ENCODE data around the gene BMP6. TPM values are rescaled to one million over a fixed set of nuclear protein-coding genes. Genes with fewer than 3 reads are reported as not detected.

BMP6 gene
- total RNA-seq, 4 donors from 2014 or later = 1.4 to 16.1 (median 6.0) TPM

DNA sequence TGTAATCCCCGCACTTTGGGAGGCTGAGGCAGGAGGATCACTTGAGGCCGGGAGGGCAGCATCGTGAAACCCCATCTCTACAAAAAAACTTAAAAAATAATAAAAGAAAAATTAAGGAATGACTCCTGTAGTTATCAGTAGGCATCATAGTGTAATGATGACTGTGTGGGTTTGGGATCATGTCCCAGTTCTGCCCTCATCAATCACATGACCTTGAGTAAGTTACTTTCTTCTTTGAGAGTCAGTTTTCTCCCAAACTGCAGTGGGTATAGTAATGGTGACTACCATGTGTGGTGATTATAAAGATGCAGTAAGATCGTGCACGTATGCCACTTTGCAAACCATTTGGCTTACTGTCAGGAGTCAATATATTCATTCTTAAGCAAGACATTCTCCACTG, 95.5 kb downstream of the BMP6 start:
- H3K27me3 ChIP-seq = no peaks in the 10 kb centered on the region
- WGBS, 2 donors (ENCODE audit: low coverage in 1 of 2) = 94 to 95% methylated on average over 3 to 4 of the region's 5 CpGs
- TF ChIP-seq EP300 (IDR thresholded peaks at IDR 0.05) (no peak), POLR2A (IDR thresholded peaks at IDR 0.05) (no peak), POLR2AphosphoS5 (IDR thresholded peaks at IDR 0.05) (no peak)
- TF ChIP-seq, protein P1, sequence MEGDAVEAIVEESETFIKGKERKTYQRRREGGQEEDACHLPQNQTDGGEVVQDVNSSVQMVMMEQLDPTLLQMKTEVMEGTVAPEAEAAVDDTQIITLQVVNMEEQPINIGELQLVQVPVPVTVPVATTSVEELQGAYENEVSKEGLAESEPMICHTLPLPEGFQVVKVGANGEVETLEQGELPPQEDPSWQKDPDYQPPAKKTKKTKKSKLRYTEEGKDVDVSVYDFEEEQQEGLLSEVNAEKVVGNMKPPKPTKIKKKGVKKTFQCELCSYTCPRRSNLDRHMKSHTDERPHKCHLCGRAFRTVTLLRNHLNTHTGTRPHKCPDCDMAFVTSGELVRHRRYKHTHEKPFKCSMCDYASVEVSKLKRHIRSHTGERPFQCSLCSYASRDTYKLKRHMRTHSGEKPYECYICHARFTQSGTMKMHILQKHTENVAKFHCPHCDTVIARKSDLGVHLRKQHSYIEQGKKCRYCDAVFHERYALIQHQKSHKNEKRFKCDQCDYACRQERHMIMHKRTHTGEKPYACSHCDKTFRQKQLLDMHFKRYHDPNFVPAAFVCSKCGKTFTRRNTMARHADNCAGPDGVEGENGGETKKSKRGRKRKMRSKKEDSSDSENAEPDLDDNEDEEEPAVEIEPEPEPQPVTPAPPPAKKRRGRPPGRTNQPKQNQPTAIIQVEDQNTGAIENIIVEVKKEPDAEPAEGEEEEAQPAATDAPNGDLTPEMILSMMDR (IDR thresholded peaks at IDR 0.05) = no peak
- H3K9me3 ChIP-seq = no peaks in the 10 kb centered on the region
- no peak overlapping the region for H3K4me3 ChIP-seq
- no peaks in the 10 kb centered on the region for H3K36me3 ChIP-seq
- no peak overlapping the region for H3K27ac ChIP-seq
- no peak for ATAC-seq
- no peaks in the 10 kb centered on the region for H3K4me1 ChIP-seq

DNA sequence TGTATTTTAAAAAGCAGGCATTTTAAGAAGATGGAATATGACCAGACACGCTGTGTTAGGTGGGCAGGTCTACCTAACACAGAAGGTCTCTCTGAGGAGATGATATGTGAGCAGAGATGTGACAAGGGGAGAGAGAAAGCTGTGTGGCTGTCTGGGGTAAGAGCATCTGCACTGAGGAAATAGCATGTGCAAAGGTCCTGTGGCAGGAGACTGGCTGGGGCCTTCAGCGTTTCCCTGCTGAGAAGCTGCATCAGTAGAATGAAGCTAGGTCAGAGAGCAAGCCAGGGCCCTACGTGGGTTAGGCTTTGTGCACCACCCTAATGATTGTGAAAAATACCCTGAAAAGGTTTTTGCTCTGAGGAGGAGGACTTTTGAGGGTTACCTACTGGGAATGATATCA, 97.7 kb downstream of the BMP6 start:
- TF ChIP-seq, protein P1 (IDR thresholded peaks at IDR 0.05) = no peak
- TF ChIP-seq POLR2A (IDR thresholded peaks at IDR 0.05) = no peak
- TF ChIP-seq POLR2AphosphoS5 (IDR thresholded peaks at IDR 0.05) = no peak
- no peak for TF ChIP-seq EP300 (IDR thresholded peaks at IDR 0.05)

DNA sequence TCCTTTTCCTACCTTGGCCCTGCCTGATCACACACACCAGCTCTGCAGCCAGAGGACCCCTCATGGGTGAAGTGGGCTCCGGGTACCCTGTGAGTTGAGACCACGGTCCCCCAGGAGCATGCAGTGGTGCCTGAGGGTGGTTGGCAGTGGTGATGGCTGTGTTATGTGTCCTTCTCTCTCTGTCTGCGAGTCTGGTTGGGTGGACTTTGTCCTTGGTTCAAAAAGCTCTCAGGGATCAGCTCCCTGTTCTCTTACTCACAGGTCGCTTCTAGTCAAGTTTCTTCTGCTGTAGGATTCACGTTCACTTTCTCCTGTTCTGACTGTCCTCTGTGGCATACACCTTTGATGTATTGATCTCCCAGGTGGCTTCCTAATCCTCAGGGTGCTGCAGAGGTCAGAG, 100.1 kb downstream of the BMP6 start:
- 83% methylated on average over 3 of the region's 5 CpGs; no CpG with 5 or more reads in 1 of the 2 donors for WGBS, 2 donors (ENCODE audit: low coverage in 1 of 2)
- no peaks in the 10 kb centered on the region for H3K4me1 ChIP-seq
- H3K36me3 ChIP-seq = no peaks in the 10 kb centered on the region

More for the DNA sequence above, 97.7 kb downstream of the BMP6 start:
- Histone ChIP-seq H3K27me3 (no peaks in the 10 kb centered on the region), H3K4me3 (no peak overlapping the region), H3K4me1 (no peaks in the 10 kb centered on the region), H3K36me3 (no peaks in the 10 kb centered on the region), H3K27ac (no peak overlapping the region), H3K9me3 (no peaks in the 10 kb centered on the region)
- WGBS, 2 donors (ENCODE audit: low coverage in 1 of 2) = 89 to 90% methylated on average over 2 to 3 of the region's 3 CpGs
- no peak for ATAC-seq

DNA sequence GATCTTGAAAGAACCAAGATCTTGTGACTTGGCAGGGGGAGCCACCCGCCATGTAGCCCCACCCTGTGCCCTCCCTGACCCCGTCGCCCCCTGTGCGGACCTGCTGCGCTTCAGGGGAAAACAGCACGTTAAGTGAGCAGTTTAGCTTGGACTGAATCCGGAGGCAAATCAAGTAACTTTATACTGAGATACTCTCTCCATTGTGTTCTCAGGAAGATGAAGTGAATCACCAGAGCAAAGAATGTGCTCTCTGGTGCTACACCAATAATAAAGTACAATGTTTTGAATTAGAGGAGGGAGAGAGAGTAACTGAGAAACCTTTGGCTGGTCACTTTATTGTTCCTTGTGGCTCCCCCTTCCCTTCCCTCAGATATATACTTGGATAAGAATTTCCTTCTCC, 101.2 kb downstream of the BMP6 start:
- H3K4me3 ChIP-seq = no peak overlapping the region
- H3K27ac ChIP-seq = no peak overlapping the region
- no peaks in the 10 kb centered on the region for H3K9me3 ChIP-seq
- no peaks in the 10 kb centered on the region for H3K27me3 ChIP-seq
- TF ChIP-seq EP300 (IDR thresholded peaks at IDR 0.05) = no peak
- no peak for TF ChIP-seq POLR2AphosphoS5 (IDR thresholded peaks at IDR 0.05)
- no peak for TF ChIP-seq POLR2A (IDR thresholded peaks at IDR 0.05)
- TF ChIP-seq, protein P1 (IDR thresholded peaks at IDR 0.05) = no peak
- WGBS, 2 donors (ENCODE audit: low coverage in 1 of 2) = 20 to 33% methylated on average over 1 of the region's 7 CpGs
- peak; percentile 22 for ATAC-seq
- no peaks in the 10 kb centered on the region for H3K4me1 ChIP-seq
- H3K36me3 ChIP-seq = no peaks in the 10 kb centered on the region

More for the DNA sequence above, 100.1 kb downstream of the BMP6 start:
- no peaks in the 10 kb centered on the region for H3K27me3 ChIP-seq
- ATAC-seq = no peak
- H3K27ac ChIP-seq = no peak overlapping the region
- H3K9me3 ChIP-seq = no peaks in the 10 kb centered on the region
- H3K4me3 ChIP-seq = no peak overlapping the region
- no peak for TF ChIP-seq POLR2A (IDR thresholded peaks at IDR 0.05)
- TF ChIP-seq, protein P1 (IDR thresholded peaks at IDR 0.05) = no peak
- TF ChIP-seq POLR2AphosphoS5 (IDR thresholded peaks at IDR 0.05) = no peak
- no peak for TF ChIP-seq EP300 (IDR thresholded peaks at IDR 0.05)

DNA sequence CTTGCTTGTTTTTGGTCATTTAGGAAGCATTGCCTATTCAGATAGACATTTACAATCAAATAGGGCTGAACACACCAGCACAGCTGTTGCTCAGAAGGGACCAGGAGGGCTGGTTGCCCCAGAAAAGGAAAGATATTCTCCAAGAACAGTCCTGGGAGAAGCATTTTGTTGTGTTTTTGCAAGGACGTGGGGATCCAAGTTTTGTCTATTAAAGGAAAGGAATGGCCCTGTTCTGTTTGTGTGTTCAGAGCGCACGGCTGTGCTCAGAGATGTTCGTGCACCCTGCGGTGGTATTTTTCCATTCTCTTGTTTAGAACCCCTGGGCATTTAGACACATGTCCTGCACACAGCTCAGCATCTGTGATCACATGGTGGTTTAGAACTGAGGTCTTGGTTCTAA, 102.2 kb downstream of the BMP6 start:
- no peak for ATAC-seq
- no peak overlapping the region for H3K27ac ChIP-seq
- 58 to 96% methylated on average over 4 to 5 of the region's 5 CpGs for WGBS, 2 donors (ENCODE audit: low coverage in 1 of 2)
- no peak overlapping the region for H3K4me3 ChIP-seq
- TF ChIP-seq, protein P1 (IDR thresholded peaks at IDR 0.05) = no peak
- TF ChIP-seq EP300 (IDR thresholded peaks at IDR 0.05) (no peak), POLR2A (IDR thresholded peaks at IDR 0.05) (no peak), POLR2AphosphoS5 (IDR thresholded peaks at IDR 0.05) (no peak)
- no peaks in the 10 kb centered on the region for H3K36me3 ChIP-seq
- H3K9me3 ChIP-seq = no peaks in the 10 kb centered on the region
- no peaks in the 10 kb centered on the region for H3K27me3 ChIP-seq
- H3K4me1 ChIP-seq = no peaks in the 10 kb centered on the region
